GM18511 (cell line): ENCODE measurements around the gene CENPE.

ENCODE experiments used
- ATAC-seq: cut with Tn5 transposase; IDR thresholded peaks from one replicate; pipeline ENCODE4 v1.9.1; 2021; ENCODE audit warnings: mild to moderate bottlenecking, moderate library complexity; ENCODE audit not compliant: unreplicated experiment

CENPE gene

GRCh38 chr4:103129174-103129573 lies 69.0 kb downstream of the CENPE start:
- ATAC-seq: no peak

- no peak for ATAC-seq
These were observed 72.0 kb downstream of the CENPE start for GRCh38 chr4:103126126-103126525.

GRCh38 chr4:103123114-103123513 lies 75.0 kb downstream of the CENPE start:
- ATAC-seq: no peak

GRCh38 chr4:103118166-103118565 lies 80.0 kb downstream of the CENPE start:
- ATAC-seq: no peak

GRCh38 chr4:103111598-103111997 lies 86.5 kb downstream of the CENPE start:
- ATAC-seq: no peak

GRCh38 chr4:103108542-103108941 lies 89.6 kb downstream of the CENPE start:
- ATAC-seq: no peak

GRCh38 chr4:103105558-103106356 lies 92.4 kb downstream of the CENPE start:
- no peak for ATAC-seq

- no peak for ATAC-seq
These were observed 93.3 kb downstream of the CENPE start for GRCh38 chr4:103104886-103105285.

- ATAC-seq: no peak
These were observed 97.5 kb downstream of the CENPE start for GRCh38 chr4:103100691-103101090.

GRCh38 chr4:103099691-103100392 lies 98.3 kb downstream of the CENPE start, which contains the start of gene BDH2:
Gene BDH2, minus strand, starts transcription at chr4:103099834. Its CDS starts 3,580 bp downstream, at chr4:103096254.
- peak; percentile 98 for ATAC-seq

- no peak for ATAC-seq
These were observed 99.2 kb downstream of the CENPE start for GRCh38 chr4:103098756-103099440.

GRCh38 chr4:103098341-103098740 lies 99.8 kb downstream of the CENPE start:
- no peak for ATAC-seq

GRCh38 chr4:103097112-103097511 lies 101.0 kb downstream of the CENPE start:
- no peak for ATAC-seq

GRCh38 chr4:103095080-103095479 lies 103.1 kb downstream of the CENPE start:
- no peak for ATAC-seq

- no peak for ATAC-seq
These were observed 105.9 kb downstream of the CENPE start for GRCh38 chr4:103092245-103092644.

- peak; percentile 78 for ATAC-seq
These were observed 106.4 kb downstream of the CENPE start for GRCh38 chr4:103091601-103092223.

- no peak for ATAC-seq
These were observed 108.7 kb downstream of the CENPE start for GRCh38 chr4:103089481-103089880.

GRCh38 chr4:103086551-103086950 lies 111.6 kb downstream of the CENPE start:
- no peak for ATAC-seq

GRCh38 chr4:103085555-103086196 lies 112.5 kb downstream of the CENPE start:
- no peak for ATAC-seq

GRCh38 chr4:103079621-103080020 lies 118.5 kb downstream of the CENPE start:
- no peak for ATAC-seq
